Lower leg skin (tissue), 4 donors: ENCODE data around the gene ARHGAP9. TPM values are rescaled to one million over a fixed set of nuclear protein-coding genes. Genes with fewer than 3 reads are reported as not detected.

Experiments used
- DNase-seq, 2 donors: peaks; one replicate each; pipeline ENCODE4 v3.0.0-alpha.2; 2019; ENCODE audit warnings: low spot score in 2 of 2
- H3K4me3 ChIP-seq: fragments of 200-600 bp; sonication (generic); 2 replicates; pipeline ENCODE4 v1.5.1; 2017; ENCODE audit warnings: mild to moderate bottlenecking, low read depth; ENCODE audit not compliant: poor library complexity, severe bottlenecking
- CTCF ChIP-seq, 3 donors: fragments of 450-650 bp; IDR thresholded peaks; one replicate each; pipeline ENCODE4 v1.5.1; 2016; ENCODE audit warnings: antibody characterized with exemption in 3 of 3, mild to moderate bottlenecking in 3 of 3, moderate library complexity in 2 of 3
- POLR2A ChIP-seq, 2 donors: fragments of 450-650 bp; IDR thresholded peaks; one replicate each; pipeline ENCODE4 v1.6.1; 2016 to 2017; ENCODE audit warnings: antibody characterized with exemption in 2 of 2, mild to moderate bottlenecking in 1 of 2, moderate library complexity in 1 of 2
- WGBS, 2 donors: methylation state at CpG; one replicate each; pipeline ENCODE4 v1.1.5; 2018; 5-methylcytosine and 5-hydroxymethylcytosine counted together
- intact Hi-C: fragments of 100-400 bp; cut with DNase I; formaldehyde crosslinking; loops from one replicate; pipeline ENCODE4 v1.15.0; 2023; ENCODE audit warnings: low total_unique reads
- total RNA-seq, 4 donors: library from RNA; depleted of rRNA; stranded (reverse); fragments of >200 nt; gene quantifications; one replicate each; pipeline ENCODE4 v1.1.0, GENCODE V29; 2016

Gene ARHGAP9
- 1 to 10 TPM; 2.3 to 6.6 (median 3.1) TPM for total RNA-seq

GRCh38 chr12:57479376-57480115 is at the start of gene ARHGAP9:
TSS of gene ARHGAP9 (minus strand) at chr12:57479866. CDS start at chr12:57479406, 460 bp downstream.
- no peak within 1 kb of the TSS for H3K4me3 ChIP-seq
- 77 to 78% methylated on average over 6 of the region's 6 CpGs for WGBS, 2 donors
- TF ChIP-seq CTCF (IDR thresholded peaks at IDR 0.05) (no peak), POLR2A (IDR thresholded peaks at IDR 0.05) (no peak)
- intact Hi-C loops = no loop called here
- DNase-seq = no peak

GRCh38 chr12:57528831-57529555 is 49.3 kb upstream of the ARHGAP9 start:
- TF ChIP-seq POLR2A (IDR thresholded peaks at IDR 0.05) (no peak), CTCF (IDR thresholded peaks at IDR 0.05) (no peak)
- WGBS, 2 donors = 72 to 79% methylated on average over 9 to 10 of the region's 10 CpGs
- no peak overlapping the region for H3K4me3 ChIP-seq
- intact Hi-C loops = no loop called here
- no peak for DNase-seq

- DNase-seq = no peak
- H3K4me3 ChIP-seq = no peak overlapping the region
- TF ChIP-seq CTCF (IDR thresholded peaks at IDR 0.05) = no peak
- no peak for TF ChIP-seq POLR2A (IDR thresholded peaks at IDR 0.05)
- intact Hi-C loops = no loop called here
- WGBS, 2 donors = 81 to 87% methylated on average over 12 of the region's 12 CpGs
These were observed 48.5 kb upstream of the ARHGAP9 start for GRCh38 chr12:57528176-57528575.

GRCh38 chr12:57527184-57527583 is 47.5 kb upstream of the ARHGAP9 start:
- 71 to 79% methylated on average over 5 of the region's 5 CpGs for WGBS, 2 donors
- TF ChIP-seq POLR2A (IDR thresholded peaks at IDR 0.05) (no peak), CTCF (IDR thresholded peaks at IDR 0.05) (no peak)
- intact Hi-C loops = no loop called here
- H3K4me3 ChIP-seq = no peak overlapping the region
- DNase-seq = no peak

- DNase-seq = no peak
- H3K4me3 ChIP-seq = no peak overlapping the region
- WGBS, 2 donors = 79 to 87% methylated on average over 4 of the region's 4 CpGs
- TF ChIP-seq CTCF (IDR thresholded peaks at IDR 0.05) (no peak), POLR2A (IDR thresholded peaks at IDR 0.05) (no peak)
- intact Hi-C loops = no loop called here
These were observed 46.9 kb upstream of the ARHGAP9 start for GRCh38 chr12:57526477-57527126.
